Activated CD8-positive, alpha-beta memory T cell treated with anti-CD3 and anti-CD28 coated beads, Interleukin-2, amount 50 U/mL, for 4 hours (primary cell): ENCODE results near the gene ATG7.
"Not testable (repeated sequence)": the region's sequence is repeated elsewhere in the genome, so short reads cannot be mapped to it uniquely, and the experiment has no call there.

Experiments used
- DNase-seq: peaks from one replicate; pipeline ENCODE4 v3.0.0-alpha.2; 2020

Gene ATG7

DNA sequence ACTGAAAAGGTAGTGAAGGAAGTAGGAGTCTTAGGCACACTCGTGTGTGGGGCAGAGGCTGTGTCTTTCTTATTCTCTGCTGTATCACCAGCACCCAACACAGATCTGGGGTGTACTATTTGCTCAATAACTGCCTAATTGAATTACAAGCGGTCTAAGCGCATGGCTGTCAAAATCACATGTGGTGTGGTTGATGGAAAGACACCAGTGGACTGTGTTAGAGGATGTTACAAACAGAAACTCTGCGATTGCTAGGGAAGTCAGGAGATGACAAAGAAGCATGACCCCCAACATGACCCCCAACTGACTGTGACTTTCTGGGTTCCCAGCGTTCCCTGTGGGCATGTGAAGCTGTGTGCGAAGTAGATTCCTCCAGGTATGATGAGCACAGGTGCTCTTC, 32.0 kb downstream of the ATG7 start:
- no peak for DNase-seq

DNA sequence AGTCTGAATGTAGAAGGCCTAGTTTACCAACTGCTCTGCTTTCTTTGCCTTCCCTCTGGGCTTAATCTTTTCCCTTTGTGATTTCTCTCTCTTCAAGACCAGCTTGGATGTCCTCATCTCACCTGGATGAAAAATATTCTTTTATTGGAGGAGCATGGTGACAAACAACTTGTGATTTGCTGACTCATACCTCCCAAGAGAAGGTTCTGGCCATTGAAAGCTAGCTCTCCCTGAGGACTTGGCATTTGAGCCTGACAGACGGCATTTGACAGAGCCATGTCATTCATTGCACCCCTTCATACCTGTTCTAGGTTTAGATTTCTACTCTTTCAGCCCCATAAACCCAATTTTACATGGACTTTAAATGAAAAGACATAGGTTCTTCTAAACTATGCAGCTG, 33.3 kb downstream of the ATG7 start:
- DNase-seq: no peak

DNA sequence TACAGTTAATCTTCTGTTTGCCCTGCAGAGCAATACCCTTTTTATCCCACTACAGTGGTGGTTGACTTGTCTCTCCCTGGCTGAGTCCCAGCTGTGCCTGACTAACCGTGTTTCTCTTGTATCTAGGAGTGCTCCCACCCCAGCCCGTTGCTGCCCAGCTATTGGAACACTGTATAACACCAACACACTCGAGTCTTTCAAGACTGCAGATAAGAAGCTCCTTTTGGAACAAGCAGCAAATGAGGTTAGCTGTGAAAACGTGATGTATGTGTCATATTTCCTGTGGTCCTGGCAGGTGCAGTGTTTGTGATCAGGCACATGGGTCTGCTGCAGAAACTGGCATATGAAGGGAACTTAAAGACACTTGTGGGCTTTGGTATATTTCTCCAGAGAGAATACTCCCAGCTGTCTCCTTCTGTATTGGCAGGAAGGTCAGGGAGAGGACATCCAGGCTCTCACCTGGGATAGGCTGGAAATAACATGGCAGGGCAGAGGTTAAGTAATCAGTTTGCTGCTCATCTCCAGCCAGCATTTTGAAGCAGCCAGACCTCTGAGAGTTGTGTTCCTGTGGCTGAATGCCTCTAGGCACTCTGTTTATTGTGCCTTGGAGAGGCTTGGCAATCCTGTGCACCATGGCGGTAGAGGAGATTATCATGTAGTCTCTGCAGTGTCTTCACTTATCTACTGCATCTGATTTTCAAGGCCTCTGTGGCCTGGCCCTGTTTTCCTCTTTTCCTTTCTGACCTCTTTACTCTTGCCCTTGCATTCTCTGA, 34.8 kb downstream of the ATG7 start:
- DNase-seq: peak; percentile 18

DNA sequence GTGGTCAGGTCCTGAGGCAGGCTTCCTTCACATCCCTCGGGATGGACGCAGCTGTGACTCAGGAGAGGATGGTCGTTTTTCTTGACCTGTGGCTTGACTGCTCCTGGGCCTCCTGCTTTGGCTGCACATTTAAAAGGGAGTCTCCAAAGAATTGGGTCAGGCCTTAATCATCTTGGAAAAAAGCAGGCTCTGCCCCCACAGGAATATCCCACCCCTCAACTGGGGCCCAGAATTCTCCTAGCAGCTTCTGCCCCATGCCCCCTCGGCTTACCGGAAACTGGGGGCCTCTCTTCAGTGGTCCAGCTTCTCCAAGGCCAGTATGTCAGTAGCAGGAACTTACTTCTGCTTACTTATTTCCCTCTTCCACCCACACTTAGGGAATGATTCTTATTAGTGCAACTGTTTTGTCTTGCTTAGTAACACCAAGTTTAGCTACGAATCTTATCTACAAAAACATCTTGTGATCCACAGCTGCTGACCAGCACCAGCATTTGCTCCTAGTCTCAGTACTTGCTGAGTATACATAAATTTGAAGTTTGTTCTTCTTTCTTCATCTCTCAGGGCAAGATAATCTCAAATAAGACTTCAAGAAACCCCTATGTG, 35.7 kb downstream of the ATG7 start:
- no peak for DNase-seq

DNA sequence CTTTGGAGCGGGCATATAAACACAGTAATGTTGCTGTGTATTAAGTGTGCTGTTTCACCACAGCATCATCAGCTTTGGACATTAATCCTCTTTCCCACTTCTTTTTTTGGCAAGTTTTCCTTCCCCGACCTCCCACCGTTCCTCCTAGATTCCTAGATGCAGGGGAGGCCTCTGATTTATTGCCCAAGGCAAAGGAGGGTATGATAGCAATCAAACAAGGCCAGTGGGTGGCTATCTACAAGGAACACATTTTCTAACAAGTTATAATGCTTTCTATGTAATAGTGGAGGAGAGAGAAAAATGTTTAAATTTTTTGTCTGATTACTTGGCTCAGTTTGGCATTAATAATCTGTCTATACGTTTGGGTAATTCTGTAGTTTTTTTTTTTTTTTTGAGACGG, 38.1 kb downstream of the ATG7 start:
- DNase-seq: no peak

DNA sequence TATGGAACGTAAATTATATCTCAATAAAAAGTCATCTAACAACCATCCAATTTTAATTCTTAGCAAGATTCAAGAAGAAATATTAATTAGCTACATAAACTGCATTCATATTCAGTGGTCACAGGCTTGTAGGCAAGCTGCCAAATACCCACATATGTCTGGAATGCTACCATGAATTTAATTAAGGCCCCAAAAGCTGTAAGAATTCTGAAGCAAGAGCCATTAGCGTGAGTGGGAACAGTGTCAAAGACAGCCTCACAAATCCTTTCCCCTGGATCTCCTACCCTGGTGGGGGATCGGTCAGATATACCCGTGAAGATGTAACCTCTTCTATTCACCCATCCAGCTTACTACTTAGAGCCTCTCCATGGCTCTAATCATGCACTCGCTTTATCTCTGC, 40.0 kb downstream of the ATG7 start:
- no peak for DNase-seq

DNA sequence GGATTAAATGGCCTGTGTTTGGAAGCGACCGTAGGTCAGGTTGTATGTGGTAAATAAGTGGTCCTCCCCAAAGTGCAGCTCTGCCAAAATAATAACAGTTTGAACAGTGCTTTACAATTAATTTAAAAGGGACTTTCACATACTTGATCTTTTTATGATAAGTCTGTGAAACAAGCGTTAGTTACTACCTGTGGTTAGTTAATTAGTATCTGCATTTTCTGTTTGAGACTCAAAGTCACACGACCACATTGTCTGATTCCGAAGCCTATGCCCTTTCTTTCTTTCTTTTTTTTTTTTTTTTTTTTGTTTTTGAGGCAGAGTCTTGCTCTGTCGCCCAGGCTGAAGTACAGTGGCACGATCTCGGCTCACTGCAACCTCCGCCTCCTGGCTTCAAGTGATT, 45.1 kb downstream of the ATG7 start:
- no peak for DNase-seq

DNA sequence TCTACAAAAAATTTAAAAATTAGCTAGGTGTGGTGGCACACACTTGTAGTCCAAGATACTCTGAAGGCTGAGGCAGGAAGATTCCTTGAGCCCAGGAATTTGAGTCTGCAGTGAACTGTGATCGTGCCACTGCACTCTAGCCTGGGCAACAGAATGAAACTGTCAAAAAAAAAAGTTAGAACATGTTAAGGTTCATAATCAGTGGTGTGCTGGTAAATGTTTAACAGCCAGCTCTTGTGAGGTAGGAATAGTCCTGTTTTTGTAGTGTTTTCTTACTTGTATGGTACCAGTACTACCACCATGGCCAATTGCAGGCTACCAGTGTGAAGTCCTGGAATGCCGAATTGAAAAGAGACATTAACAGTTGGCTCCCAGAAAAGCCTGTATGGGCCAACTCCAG, 50.7 kb downstream of the ATG7 start:
- DNase-seq: no peak

DNA sequence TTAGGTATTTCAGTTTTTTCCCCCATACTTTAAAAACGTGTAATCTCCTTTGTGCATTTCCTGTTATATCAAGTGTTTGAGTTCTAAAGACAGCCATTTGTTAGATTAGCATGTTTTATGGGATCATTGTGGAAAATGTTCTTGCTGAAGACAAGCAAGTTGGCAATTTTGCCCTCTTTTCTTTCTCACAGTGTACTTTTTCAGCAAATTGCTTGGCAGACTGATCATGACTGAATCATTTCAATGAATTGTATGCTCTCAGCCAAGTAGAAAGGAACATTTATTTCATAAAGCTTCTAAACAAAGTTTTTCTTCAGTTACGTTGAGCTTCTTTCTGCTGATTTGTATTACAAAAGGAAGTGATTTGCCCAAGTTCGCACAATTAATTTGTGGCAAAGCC, 51.6 kb downstream of the ATG7 start:
- no peak for DNase-seq

DNA sequence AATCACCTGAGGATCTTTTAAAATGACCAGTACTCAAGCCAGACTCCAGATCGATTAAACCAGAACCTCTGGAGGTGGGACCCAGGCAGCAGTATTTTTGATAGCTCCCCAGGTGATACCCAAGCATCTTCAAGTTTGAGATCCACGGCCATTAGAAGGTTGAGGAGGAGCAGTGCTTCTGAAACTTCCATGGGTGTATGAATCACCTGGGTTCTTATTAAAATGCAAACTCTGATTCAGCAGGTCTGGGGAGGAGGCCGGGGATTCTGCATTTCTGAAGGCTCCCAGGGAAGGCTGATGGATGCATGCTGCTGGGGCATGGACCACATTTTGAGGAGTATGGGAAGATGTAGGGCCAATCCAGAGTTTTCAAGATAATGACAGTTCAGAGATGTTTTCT, 55.4 kb downstream of the ATG7 start:
- no peak for DNase-seq

DNA sequence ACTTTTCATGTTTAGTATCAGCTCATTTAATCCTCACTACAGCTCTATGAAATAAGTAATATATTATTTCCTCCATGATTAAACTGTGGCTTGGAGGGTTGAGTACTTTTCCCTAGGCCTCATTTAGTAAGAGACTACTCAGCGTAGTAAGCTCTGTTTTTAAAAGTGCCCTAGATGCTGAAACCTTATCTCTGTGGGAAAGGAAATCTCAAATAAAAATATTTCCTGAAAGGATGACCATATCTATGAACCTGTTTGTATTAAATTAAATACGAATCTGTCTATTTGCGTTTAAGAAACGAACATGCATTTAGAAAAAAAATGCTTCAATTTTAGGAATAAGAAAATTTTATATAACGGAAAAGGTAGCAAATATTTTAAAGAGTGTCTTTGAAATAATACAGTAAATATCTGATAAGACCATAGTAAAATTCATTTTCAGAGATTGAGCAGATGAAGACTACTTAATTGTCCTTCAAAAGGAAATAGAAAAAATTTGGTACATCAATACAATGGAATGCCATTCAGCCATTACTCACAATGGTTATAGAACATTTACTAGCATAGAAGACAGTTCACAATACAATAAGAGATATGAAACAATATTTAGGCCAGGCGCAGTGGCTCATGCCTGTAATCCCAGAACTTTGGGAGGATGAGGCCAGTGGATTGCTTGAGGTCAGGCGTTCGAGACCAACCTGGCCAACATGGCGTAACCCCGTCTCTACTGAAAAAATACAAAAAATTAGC, 56.2 kb downstream of the ATG7 start:
- DNase-seq: no peak

DNA sequence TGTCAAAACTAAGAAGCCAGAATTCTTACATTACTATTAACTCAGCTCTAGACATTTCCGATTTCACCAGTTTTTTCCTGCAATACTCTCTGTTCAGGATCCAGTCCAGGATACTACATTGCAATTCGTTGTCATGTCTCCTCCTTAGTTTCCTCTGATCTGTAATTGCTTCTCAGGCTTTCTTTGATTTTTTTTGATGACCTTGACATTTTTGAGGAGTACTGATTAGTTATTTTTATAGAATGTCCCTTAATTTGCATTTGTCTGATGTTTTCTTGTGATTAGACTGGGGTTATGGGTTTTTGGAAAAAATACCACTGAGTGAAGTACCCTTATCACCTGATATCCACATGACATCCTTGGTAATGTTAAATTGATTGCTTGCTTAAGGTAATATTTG, 57.6 kb downstream of the ATG7 start:
- no peak for DNase-seq

DNA sequence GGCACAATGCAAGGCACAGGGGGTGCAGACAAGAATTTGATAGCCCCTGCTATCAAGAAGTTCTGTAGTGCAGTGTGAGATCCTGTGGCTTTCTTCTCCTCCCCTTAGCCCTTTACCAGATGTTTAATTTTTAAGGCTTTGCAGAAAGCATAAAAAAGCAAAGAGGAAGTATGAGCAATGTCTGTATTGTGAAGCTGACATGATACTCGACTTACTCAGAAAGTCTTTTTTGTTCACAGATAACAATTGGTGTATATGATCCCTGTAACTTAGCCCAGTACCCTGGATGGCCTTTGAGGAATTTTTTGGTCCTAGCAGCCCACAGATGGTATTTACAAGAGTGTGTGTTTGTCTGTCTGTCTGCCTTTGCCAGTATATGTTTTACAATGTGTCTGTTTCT, 58.9 kb downstream of the ATG7 start:
- DNase-seq: no peak

DNA sequence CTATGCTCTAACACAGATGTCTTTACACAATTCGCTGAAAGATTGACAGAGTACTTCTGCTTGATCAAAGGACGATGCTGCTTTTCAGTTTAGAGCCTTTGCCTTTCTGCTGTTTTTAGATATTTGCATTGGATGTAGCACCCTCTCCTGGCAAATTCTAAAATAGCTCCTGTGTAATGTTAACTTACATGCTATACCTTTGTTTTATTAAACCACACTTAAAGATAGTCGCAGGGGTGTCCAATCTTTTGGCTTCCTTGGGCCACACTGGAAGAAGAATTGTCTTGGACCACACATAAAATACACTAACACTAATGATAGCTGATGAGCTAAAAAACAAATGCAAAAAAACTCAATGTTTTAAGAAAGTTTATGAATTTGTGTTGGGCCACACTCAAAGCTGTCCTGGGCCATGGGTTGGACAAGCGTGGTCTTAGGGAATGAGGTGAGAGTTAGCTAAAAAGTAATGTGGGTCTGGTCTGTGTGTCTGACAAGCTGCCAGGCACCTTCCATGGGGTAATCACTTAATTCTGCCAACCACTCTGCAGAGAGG, 62.9 kb downstream of the ATG7 start:
- DNase-seq: no peak

DNA sequence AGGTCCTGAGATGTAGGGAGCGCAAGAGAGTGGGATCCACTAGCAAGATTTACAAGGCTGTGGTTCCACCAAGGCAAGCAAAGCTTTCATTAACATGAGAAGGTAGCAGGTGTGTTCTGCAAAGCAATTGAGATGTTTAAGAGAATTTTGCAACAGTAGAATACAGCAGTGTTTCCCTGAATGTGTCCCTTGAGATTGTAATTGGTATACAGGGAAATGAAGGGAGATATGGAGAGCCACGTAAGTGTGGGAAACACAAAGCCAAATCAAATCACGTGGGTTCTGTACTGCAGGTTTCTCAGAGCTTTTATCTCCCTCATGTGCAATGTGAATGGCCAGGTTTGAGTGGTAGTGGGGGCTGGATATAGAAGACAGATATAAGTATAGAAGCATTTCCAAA, 67.3 kb downstream of the ATG7 start:
- no peak for DNase-seq

DNA sequence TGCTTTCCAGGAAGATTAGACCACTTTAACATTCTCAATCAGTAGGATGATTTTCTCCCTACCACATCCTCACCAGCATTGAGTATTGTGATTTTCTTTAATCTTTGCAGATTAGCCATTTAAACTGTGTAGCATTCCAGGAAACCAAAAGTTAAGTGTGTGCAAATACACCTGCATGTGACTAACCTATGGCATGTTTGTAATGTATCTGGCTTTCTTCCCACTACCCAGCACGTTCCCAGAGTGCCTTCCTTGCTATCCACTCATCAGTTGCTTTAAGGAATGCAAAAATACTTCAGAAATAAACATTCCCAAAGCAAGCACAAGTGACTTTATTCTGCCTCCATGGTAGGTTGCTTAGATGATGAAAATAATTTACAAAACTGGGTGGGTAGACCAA, 74.2 kb downstream of the ATG7 start:
- no peak for DNase-seq

DNA sequence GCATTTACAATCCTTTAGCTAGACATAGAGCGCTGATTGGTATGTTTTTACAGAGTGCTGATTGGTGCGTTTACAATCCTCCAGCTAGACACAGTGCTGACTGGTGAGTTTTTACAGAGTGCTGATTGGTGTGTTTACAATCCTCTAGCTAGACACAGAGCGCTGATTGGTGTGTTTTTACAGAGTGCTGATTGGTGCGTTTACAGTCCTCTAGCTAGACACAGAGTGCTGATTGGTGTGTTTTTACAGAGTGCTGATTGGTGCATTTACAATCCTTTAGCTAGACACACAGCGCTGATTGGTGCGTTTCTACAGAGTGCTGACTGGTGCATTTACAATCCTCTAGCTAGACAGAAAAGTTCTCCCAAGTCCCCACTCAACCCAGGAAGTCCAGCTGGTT, 76.7 kb downstream of the ATG7 start:
- not testable (repeated sequence) for DNase-seq

DNA sequence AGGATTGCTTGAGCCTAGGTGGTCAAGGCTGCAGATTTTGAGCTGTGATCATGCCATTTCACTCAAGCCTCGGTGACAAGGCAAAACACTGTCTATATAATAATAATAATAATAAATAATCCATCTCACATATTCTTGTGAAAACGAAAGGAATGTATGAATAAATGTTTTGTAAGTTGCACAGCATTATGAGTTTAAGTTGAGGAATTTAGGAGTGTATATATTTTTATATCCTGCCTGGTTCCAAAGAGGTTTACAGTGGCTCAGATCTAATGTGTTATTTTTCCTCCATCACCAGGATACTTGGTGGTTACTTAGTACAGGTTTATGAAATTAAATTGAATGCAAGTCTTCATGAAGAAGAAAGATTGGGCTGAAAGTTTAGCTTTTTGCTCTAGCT, 77.2 kb downstream of the ATG7 start:
- DNase-seq: no peak

DNA sequence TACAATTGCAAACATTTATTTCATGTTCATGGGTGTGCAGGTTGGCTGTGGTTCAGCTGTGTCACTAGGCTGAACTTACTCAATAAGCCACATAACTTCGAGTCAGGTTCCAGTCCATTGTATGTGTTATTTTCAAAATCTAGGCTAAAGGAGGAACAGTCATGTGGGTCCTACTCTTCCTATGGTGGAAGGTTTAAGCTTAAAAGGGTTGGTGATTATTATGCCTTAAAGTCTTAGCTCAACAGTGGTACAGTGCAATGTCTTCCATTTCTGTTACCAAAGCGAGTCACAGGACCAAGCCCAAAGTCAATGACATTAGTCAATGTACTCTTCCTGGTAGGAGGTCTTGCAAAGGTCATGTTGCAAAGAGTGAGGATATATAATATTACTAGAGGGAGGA, 78.2 kb downstream of the ATG7 start:
- no peak for DNase-seq

DNA sequence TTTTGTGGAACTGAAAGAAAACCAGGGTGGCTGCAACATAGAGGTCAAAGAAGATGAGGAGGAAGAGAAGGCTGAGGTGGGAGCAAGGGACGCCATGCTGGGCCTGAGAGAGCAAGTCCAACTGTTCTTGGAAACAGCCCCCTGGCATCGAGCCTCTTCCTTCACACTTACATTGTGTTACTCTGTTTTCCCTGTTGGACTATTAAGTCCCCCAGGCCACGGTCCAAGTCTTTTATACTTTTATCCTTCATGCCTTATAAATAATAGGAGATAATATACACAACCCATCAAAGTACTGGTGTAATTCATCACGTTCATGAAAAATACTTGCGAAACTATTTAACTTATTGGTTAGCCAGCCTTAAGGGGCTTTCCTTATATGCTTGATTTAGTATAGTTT, 79.3 kb downstream of the ATG7 start:
- no peak for DNase-seq

DNA sequence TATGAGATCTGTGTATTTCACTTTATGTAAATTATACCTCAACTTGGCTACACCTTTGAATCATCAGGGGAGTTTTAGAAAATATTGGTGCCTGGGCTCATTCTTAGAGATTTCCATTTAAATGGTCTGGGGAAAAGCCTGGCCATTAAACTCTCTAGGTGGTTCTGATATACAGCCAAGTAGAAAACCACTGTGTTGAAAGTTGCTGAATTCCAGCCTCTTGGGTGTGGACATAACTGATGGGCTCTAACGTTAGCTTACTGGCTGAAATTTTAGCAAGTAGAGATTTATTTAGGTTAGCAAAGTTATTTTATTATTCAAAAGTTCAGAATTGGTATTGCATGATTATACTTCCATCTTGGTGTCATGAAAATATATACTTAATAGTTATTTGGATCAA, 84.1 kb downstream of the ATG7 start:
- no peak for DNase-seq

DNA sequence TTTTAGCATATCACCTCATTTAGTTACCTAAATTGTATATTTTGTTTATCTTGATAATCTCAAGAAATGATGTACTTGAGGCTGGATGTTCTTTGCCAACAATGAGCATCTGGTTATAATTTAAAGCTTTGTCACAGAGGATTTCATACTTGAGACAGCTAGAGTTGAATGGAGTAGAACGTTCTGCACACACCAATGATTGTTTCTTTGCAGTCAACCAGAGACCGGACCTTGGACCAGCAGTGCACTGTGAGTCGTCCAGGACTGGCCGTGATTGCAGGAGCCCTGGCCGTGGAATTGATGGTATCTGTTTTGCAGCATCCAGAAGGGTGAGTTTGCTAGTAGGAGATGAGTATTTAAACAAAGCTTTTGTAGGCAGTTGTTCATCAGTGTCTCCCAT, 90.4 kb downstream of the ATG7 start:
- DNase-seq: no peak

DNA sequence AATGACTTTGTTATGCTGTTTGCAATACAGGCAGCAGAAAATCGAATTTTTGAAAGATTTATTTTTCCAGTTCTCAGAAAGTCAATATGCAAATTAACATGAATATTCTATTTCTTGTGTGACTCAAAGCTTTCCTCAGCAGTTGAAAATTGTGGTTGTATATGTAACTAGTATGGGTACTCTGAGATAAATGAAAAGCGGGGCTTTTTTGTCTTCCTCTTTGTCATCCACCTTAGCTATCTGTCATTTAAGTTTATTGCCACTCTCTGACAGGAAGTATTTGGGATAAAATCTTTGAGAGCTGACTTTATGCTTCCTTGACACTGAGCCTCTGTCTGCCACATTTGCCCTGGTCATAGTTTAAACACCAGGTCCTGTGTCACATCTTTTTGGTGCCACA, 91.5 kb downstream of the ATG7 start:
- DNase-seq: no peak

DNA sequence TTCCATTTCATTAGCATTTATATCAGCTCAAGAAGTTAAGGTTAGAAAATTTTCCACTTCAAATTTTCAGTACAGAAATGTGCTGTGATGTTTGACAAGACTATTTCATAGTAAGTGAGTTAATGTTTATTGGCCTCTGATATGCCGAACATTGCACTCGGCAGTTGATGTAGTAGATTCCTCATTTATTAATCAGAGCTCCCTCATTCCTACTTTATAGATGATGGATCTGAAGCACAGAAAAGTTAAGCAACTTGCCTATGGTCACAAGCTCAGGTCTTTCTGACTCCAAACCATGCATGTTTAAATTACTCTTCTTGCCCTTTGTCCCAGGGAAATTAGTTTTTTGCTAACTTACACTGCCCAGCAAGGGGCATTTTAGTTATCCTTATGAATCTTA, 92.0 kb downstream of the ATG7 start:
- DNase-seq: no peak
